Adrenal gland (tissue), 12 donors: ENCODE results near the gene TMEM185B. TPM values are rescaled to one million over a fixed set of nuclear protein-coding genes. Genes with fewer than 3 reads are reported as not detected.
"Not testable (repeated sequence)": the region's sequence is repeated elsewhere in the genome, so short reads cannot be mapped to it uniquely, and the experiment has no call there.

Experiments
- DNase-seq, 7 donors: peaks; one replicate each; pipeline ENCODE4 v3.0.0-alpha.2; 2019 to 2020
- H3K27ac ChIP-seq, 5 donors: fragments of 200-600 bp; sonication (generic) in 4 of 5; 1 replicate in 3 of 5; 2 replicates in 2 of 5; pipeline versions ENCODE4 v1.5.1 to v1.8.0; 2016 to 2020; ENCODE audit warnings: mild to moderate bottlenecking in 1 of 5
- H3K27me3 ChIP-seq: fragments of 200-600 bp; 2 replicates; pipeline ENCODE4 v1.8.0; 2021
- H3K36me3 ChIP-seq, 2 donors: fragments of 200-600 bp; replicated peaks in 1 of 2; 1 replicate in 1 of 2; 2 replicates in 1 of 2; pipeline versions ENCODE4 v1.5.1 to v1.8.0; 2018 to 2022
- H3K4me1 ChIP-seq, 2 donors: fragments of 200-600 bp; replicated peaks in 1 of 2; 1 replicate in 1 of 2; 2 replicates in 1 of 2; pipeline versions ENCODE4 v1.5.1 to v1.8.0; 2018 to 2021
- H3K4me3 ChIP-seq, 4 donors: fragments of 200-600 bp; sonication (generic) in 3 of 4; one replicate each; pipeline ENCODE4 v1.5.1; 2016 to 2018
- H3K9me3 ChIP-seq, 3 donors: fragments of 200-600 bp; sonication (generic) in 1 of 3; replicated peaks in 1 of 3; 1 replicate in 2 of 3; 2 replicates in 1 of 3; pipeline versions ENCODE4 v1.5.1 to v1.8.0; 2016 to 2021
- POLR2A ChIP-seq, 2 donors: fragments of 450-650 bp; IDR thresholded peaks; one replicate each; pipeline ENCODE4 v1.6.1; 2017; ENCODE audit warnings: antibody characterized with exemption in 2 of 2, mild to moderate bottlenecking in 2 of 2, moderate library complexity in 1 of 2
- WGBS, 4 donors: extraction: QIAGEN DNeasy Blood & Tissue Kit in 2 of 4; methylation state at CpG; one replicate each; pipeline versions ENCODE4 v1.1.5 to v1.1.7; 2013 to 2017; 5-methylcytosine and 5-hydroxymethylcytosine counted together
- intact Hi-C, 2 donors: fragments of 100-400 bp; cut with DNase I; formaldehyde crosslinking; loops; one replicate each; pipeline versions ENCODE4 v1.14.1 to v1.15.0; 2022 to 2023
- polyA plus RNA-seq, 3 donors: library from polyadenylated mRNA; stranded (reverse); fragments of 200-250 nt in 2 of 3; fragments of 350-450 nt in 1 of 3; fragmentation: Illumina TruSeq in 1 of 3; extraction: RNeasy Lipid Tissue Mini Kit (QIAGEN cat#74804) in 1 of 3; gene quantifications; one replicate each; pipeline ENCODE4 v1.2.3, GENCODE V29; 2013 to 2014
- total RNA-seq, 9 donors: library from RNA; depleted of rRNA in 4 of 9; stranded (reverse); fragments of >200 nt in 4 of 9; fragments of 120-200 nt in 1 of 9; fragmentation: NEBNext Ultra II Directional in 1 of 9; extraction: Animal tissue kit (Norgen Biotek cat#: 25700) in 1 of 9; gene quantifications; one replicate each; pipeline versions ENCODE4 v1.1.0 to v1.2.4, GENCODE V29; 2013 to 2023
- TF ChIP-seq, protein P1 (sequence below), 6 experiments: fragments of 450-650 bp in 4 of 6; fragments of 200-600 bp in 2 of 6; sonication (generic) in 1 of 6; IDR thresholded peaks; 1 replicate in 5 of 6; 2 replicates in 1 of 6; pipeline versions ENCODE4 v1.5.1 to v1.8.0; 2016 to 2021; ENCODE audit warnings: antibody characterized with exemption in 6 of 6, mild to moderate bottlenecking in 2 of 6, moderate library complexity in 1 of 6
- donor health status: healthy with polysubstance abuse.
- donor health status: Bipolar disorder and iron deficiency.
- donor health status: DM: yes; HTN: yes; CAD: no.
- donor health status: DM: no; HTN: no; CAD: no.
- donor health status: DM: no; HTN: no; CAD: no.
- donor health status: DM: yes; HTN: yes; CAD: no.

TMEM185B gene
- total and polyA plus RNA-seq, 12 donors, result 2.9 to 33.0 (median 20.3) TPM

GRCh38 chr2:120262150-120262549 is 39.0 kb upstream of the TMEM185B start:
- intact Hi-C loops, result loop anchor here in 1 of 2 donors (5.0 kb wide), 1 partner anchor 35 kb away; no protein-coding TSS in a partner anchor
- TF ChIP-seq, protein P1, sequence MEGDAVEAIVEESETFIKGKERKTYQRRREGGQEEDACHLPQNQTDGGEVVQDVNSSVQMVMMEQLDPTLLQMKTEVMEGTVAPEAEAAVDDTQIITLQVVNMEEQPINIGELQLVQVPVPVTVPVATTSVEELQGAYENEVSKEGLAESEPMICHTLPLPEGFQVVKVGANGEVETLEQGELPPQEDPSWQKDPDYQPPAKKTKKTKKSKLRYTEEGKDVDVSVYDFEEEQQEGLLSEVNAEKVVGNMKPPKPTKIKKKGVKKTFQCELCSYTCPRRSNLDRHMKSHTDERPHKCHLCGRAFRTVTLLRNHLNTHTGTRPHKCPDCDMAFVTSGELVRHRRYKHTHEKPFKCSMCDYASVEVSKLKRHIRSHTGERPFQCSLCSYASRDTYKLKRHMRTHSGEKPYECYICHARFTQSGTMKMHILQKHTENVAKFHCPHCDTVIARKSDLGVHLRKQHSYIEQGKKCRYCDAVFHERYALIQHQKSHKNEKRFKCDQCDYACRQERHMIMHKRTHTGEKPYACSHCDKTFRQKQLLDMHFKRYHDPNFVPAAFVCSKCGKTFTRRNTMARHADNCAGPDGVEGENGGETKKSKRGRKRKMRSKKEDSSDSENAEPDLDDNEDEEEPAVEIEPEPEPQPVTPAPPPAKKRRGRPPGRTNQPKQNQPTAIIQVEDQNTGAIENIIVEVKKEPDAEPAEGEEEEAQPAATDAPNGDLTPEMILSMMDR (IDR thresholded peaks at IDR 0.05), result no peak
- no peak for TF ChIP-seq POLR2A (IDR thresholded peaks at IDR 0.05)
- no peaks in the 10 kb centered on the region for H3K36me3 ChIP-seq
- peaks cover 7 to 12% of the 10 kb centered on the region in 2 donors for H3K4me1 ChIP-seq
- DNase-seq, result no peak
- no peak overlapping the region for H3K27ac ChIP-seq
- WGBS, 4 donors, result 46 to 93% (median 72%) methylated on average over 2 of the region's 2 CpGs
- no peaks in the 10 kb centered on the region for H3K9me3 ChIP-seq
- no peaks in the 10 kb centered on the region for H3K27me3 ChIP-seq
- H3K4me3 ChIP-seq, result no peak overlapping the region

- Histone ChIP-seq H3K4me3 (no peak overlapping the region), H3K27me3 (no peaks in the 10 kb centered on the region), H3K27ac (no peak overlapping the region), H3K4me1 (peaks cover 10 to 19% of the 10 kb centered on the region in 2 donors), H3K36me3 (no peaks in the 10 kb centered on the region), H3K9me3 (no peaks in the 10 kb centered on the region)
- 88 to 93% (median 89%) methylated on average over 6 of the region's 6 CpGs for WGBS, 4 donors
- no peak for DNase-seq
- intact Hi-C loops, result loop anchor here in 1 of 2 donors (5.0 kb wide), 1 partner anchor 36 kb away; no protein-coding TSS in a partner anchor
- no peak for TF ChIP-seq POLR2A (IDR thresholded peaks at IDR 0.05)
Measured at GRCh38 chr2:120261387-120262006, 38.3 kb upstream of the TMEM185B start.

GRCh38 chr2:120260736-120261135 is 37.5 kb upstream of the TMEM185B start:
- no peak overlapping the region for H3K27ac ChIP-seq
- H3K4me1 ChIP-seq, result peaks cover 10 to 26% of the 10 kb centered on the region in 2 donors
- TF ChIP-seq, protein P1 (IDR thresholded peaks at IDR 0.05), result no peak
- no peak for TF ChIP-seq POLR2A (IDR thresholded peaks at IDR 0.05)
- H3K9me3 ChIP-seq, result no peaks in the 10 kb centered on the region
- WGBS, 4 donors, result 75 to 89% (median 79%) methylated on average over 5 of the region's 5 CpGs
- intact Hi-C loops, result loop anchor here in 1 of 2 donors (5.0 kb wide), 1 partner anchor 37 kb away; no protein-coding TSS in a partner anchor
- H3K36me3 ChIP-seq, result no peaks in the 10 kb centered on the region
- DNase-seq, result no peak
- no peak overlapping the region for H3K4me3 ChIP-seq
- H3K27me3 ChIP-seq, result no peaks in the 10 kb centered on the region

GRCh38 chr2:120259939-120260338 is 36.7 kb upstream of the TMEM185B start:
- not testable (repeated sequence) for DNase-seq, H3K4me3 ChIP-seq, H3K36me3 ChIP-seq, H3K27ac ChIP-seq, H3K27me3 ChIP-seq, H3K9me3 ChIP-seq
- H3K4me1 ChIP-seq, result peaks cover 10 to 34% of the 10 kb centered on the region in 2 donors
- intact Hi-C loops, result loop anchor here in 1 of 2 donors (5.0 kb wide), 1 partner anchor 37 kb away; no protein-coding TSS in a partner anchor
- WGBS, 4 donors, result 87 to 95% (median 95%) methylated on average over 2 to 15 of the region's 15 CpGs; no CpG with 5 or more reads in 1 of the 4 donors

GRCh38 chr2:120258196-120258595 is 35.0 kb upstream of the TMEM185B start:
- H3K4me3 ChIP-seq, result no peak overlapping the region
- no peak overlapping the region for H3K27ac ChIP-seq
- TF ChIP-seq, protein P1 (IDR thresholded peaks at IDR 0.05), result no peak
- no peak for TF ChIP-seq POLR2A (IDR thresholded peaks at IDR 0.05)
- no peaks in the 10 kb centered on the region for H3K27me3 ChIP-seq
- WGBS, 4 donors, result 77 to 85% (median 81%) methylated on average over 9 of the region's 9 CpGs
- intact Hi-C loops, result no loop called here
- H3K36me3 ChIP-seq, result no peaks in the 10 kb centered on the region
- H3K9me3 ChIP-seq, result no peaks in the 10 kb centered on the region
- peaks cover 20 to 50% of the 10 kb centered on the region in 2 donors for H3K4me1 ChIP-seq
- no peak for DNase-seq
